Medulla oblongata (tissue), 1 donor: ENCODE data around the gene TCERG1.

Source experiments
- DNase-seq: peaks from one replicate; pipeline ENCODE4 v3.0.0-alpha.2; 2015; ENCODE audit errors: extremely low spot score

TCERG1 gene

DNA sequence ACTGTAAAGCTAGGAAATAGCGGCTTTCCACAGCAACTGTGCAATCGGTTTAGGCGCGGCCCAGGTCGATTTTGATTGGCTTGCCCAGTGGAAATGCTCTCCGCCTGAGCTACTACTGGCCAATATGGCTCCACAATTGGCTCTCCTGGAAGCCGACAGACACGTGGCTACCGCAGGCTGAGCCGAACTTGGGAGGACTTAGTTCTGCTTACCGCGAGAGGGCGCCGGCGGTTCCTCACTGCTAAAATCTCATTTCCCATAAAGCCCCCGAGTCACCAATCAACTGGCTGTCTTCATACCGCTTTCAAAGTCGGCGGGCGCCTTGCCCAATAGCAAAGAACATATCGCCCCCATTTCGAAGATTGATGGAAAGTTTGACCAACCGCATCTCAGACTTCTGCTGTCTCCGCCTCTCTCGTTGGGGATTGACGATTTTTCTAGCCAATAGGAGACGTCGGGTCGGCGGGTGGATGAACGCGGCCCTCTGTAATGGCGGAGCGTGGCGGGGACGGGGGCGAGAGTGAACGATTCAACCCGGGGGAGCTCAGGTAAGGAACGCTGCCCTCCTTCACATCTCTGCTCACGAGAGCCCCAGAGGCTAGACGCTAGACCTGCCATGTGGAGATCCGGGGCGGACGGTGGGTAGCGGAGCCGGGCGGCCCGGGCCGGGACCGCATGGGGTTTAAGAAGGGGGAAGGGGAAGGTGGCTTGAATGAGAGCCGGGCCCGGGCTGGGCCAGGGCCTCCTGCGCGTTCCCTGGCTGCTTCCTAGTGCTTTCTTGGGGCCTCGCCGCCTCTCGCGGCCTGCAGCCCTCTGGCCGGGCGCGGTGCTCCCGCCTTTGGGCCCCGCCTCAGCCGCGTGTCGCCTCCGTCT, at the start of gene TCERG1:
Gene TCERG1 (plus strand): TSS at position 473 of the 873 bp plus-strand sequence. CDS start 17 bp downstream, at position 490.
- DNase-seq, result peak; percentile 100

GRCh38 chr5:146398826-146399225, 48.3 kb upstream of the TCERG1 start:
- DNase-seq, result no peak

DNA sequence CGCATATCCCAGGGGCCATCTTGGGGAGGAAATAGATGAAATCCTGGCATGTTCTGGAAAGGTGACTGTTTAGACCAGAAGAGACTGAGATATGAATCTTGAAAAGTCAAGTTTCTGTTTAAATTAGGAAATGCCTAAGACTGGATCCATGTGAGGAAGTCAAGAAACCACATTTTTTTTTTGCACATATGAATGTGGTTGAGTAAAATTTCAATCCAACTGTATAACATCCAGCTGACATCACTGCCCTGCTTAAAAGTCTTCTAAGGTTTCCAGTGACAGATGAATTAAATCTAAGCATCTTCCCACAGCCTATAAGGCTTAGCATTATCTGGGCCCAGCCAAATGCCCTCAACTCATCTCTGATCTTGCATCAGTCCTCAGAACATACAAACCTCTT, 47.7 kb upstream of the TCERG1 start:
- DNase-seq, result no peak

DNA sequence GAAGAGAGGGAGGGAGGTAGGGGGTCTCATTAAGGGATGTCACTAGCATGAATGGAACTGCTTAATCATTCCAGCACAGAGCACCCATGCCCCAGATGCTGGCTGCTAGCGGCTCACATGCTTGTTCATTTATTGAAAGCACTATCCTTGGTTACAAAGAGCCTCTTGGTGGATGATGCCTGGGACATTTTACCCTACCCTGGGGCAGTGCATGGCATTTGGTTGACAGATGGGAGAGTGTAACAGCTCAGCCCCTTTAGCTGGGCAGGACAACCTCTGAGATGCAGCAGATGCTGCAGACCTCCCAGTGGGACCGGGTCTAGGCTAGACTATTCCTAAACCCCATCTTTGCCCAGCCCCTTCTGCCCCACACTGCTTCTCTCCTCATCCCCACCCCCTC, 46.9 kb upstream of the TCERG1 start:
- DNase-seq, result no peak

DNA sequence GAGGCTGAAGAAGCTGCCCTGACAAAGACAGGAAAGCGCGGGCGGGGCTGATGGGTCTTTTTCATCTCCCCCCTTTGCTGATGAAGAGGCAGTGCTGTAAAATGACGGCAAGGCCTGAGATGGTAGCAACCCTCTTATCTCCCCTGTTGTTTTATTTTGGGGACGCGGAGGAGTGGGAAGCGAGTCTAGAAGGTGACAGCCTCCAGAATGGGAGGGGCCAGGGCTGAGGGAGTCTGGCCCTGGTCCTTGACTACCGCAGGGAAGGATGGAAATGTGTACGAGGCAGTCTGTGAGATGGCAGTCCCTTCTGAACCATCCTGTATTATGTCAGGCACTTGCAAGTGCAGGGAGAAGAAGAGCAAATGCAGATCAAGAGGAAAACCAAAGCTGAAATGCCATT, 46.1 kb upstream of the TCERG1 start:
- DNase-seq, result no peak

DNA sequence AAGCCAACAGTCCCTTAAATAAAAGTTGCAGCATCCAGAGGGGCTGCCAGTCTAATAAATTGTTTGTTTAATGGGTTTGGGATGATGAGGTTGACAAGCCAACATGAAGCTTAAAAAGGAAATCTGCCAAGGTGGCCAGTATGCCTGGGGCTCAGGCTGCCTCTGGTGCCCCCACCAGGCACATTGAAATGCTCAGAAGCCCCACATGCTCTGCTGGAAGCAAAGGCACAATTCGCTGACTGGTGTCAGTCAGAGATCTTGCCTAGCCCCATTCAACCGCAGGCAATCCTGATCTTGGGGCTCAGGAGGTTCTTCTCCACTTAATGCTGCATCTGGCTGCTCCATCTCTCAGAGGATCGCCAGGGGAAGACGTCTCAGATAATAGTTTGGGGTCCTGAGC, 44.2 kb upstream of the TCERG1 start:
- no peak for DNase-seq

DNA sequence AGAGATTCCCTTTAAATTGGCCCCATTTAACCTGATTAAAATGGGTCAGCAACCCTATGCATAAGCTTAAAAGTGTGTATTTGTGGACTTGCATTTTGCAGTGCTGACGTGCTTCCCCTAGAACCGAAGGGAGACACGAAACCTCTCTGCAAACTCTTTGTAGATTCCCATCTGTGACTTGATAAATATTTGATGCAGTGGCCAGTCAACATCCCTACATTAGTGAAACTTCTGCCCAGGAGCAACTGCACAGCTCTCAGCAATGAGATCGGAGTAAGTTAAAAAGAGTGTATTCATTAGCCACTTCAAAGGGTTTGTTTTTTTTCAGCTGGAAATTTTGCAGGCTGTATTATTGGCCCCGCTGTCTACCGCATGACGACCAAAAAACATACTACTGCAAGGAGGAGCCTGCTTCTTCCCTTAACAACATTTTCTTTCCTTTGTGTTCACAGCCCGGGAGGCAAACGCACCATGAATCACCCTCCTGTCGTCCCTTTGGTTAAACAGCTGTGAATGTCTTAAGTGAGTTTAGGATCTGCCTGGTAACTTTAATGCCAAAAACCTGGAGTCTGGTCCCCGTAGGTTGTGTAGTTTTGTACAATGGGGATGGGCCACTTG, 38.0 kb upstream of the TCERG1 start:
- DNase-seq, result no peak

- DNase-seq, result no peak
These were observed 36.9 kb upstream of the TCERG1 start for GRCh38 chr5:146410272-146410671.

DNA sequence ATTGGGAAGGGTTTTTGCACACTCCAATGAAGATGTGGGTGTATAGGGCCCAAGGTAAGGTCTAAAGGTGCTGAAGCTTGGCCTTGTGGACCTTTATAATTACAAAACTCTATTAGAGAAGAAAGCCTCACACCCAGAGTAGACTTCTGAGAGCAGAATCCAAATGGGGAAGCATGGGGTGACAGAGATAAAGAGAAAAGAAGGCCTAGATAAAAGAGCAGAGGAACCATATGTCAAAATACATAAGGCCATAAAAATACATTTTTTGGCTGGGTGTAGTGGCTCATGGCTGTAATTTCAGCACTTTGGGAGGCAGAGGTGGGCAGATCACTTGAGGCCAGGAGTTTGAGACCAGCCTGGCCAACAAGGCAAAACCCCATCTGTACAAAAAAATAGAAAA, 27.4 kb upstream of the TCERG1 start:
- no peak for DNase-seq

- no peak for DNase-seq
These were observed 22.1 kb upstream of the TCERG1 start for GRCh38 chr5:146425023-146425422.

DNA sequence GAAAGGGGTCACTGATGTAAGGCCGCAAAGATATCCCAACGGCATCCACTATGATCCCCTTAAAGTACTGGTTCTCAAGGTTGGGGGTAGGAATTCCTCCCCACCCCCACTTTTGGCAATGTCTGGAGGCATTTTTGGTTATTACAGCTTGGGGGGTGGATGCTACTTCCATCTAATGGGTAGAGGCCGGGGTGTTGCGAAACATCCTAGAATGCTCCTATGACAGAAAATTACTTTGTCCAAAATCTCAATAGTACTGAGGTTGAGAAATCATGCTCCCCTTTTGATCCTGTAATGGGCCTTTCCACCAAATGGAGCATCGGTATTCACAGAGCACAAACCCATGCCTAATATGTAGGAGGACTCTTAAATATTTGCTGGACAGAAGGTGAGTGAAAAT, 20.8 kb upstream of the TCERG1 start:
- no peak for DNase-seq

DNA sequence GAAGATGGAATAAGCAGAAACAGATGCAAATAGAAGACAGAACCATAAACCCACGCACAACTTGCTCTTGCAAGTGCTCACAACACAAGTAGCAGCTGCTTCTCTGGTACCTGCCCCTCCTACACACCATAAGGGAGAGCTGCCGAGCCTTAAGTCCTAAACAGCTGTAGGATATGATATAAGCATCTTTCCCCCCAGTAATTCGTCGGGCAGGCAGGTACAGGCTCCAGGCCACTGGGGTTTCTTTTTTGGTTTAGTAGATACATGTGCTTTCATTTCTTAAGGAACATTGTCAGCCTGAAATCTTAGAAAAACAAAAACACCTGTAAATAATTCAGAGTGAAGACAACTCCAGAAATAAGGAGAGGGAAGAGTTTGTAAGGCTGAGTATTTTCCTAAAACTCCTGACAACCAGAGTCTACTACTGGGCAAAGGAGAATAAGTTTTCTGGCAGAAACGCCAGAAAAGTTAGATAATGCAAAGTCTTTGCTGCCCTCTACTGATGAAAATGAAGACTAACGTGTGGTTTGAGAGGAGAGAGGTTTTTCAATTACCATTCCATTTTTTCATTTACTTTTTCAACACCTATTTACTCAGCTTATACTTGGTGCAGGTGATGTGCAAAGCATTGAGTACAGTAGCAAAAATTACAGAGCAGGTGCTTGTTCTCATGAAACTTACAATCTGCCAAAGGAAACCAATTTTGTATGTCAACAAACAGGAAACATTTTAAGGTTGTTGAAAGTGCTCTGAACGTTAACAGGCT, 20.1 kb upstream of the TCERG1 start:
- DNase-seq, result peak; percentile 58

- no peak for DNase-seq
These were observed 19.5 kb upstream of the TCERG1 start for GRCh38 chr5:146427619-146427997.

- DNase-seq, result no peak
These were observed 18.5 kb upstream of the TCERG1 start for GRCh38 chr5:146428658-146429057.

GRCh38 chr5:146440353-146440752, 6.8 kb upstream of the TCERG1 start:
- DNase-seq, result no peak

GRCh38 chr5:146440870-146441495, 6.2 kb upstream of the TCERG1 start:
- no peak for DNase-seq

DNA sequence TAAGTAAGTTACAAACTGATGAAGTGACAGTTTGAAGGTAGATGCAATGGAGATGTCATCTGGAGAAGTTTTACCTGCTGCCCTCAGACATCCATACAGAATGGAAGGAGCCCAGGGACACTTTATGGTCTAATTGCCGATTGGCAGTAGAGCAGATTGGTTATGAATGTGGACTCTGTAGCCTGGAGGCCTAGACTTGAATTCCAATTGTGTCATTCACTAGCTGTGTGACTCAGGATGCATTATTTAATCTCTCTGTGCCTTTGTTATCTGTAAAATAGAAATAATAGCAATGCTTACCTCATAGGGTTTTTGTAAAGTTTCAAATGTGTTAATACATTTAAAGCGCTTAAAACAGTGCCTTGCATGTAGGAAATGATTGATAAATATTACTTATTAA, 5.2 kb upstream of the TCERG1 start:
- no peak for DNase-seq

GRCh38 chr5:146447734-146448380, 724 bp downstream of the TCERG1 start:
- DNase-seq, result no peak

DNA sequence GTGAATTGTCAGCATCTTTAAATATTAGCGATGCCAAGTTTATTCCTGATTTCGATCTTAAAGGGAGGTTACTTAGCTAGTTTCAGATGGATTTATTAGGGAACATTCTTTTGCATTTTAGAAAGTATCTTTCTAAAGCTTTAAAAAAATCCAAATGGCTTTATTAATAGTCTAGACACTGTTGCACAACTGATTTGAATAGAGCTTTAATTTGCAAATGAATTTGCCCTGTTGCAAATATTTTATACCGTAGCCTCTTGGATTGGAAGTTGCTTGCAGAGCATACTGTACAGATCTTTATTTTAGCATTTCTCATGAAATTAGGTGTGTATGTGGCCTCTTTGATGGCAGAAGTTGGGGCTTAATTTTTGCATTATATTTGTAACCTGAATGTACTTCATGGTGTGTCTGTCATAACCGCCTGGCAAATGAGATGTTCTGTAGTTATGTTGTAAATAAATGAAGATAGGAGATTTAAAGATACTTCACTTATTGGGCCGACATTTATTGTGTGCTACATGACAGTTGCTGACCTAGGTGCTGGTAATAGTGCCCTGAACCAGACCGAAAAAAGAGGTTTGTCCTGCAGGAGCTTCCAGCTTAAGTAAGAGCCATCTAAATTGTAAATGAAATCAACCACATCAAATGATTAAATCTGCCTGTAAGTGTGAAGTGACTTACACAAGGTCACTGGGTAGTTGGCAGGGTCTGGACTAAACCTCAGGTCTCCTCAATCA, 1.8 kb downstream of the TCERG1 start:
- DNase-seq, result no peak

DNA sequence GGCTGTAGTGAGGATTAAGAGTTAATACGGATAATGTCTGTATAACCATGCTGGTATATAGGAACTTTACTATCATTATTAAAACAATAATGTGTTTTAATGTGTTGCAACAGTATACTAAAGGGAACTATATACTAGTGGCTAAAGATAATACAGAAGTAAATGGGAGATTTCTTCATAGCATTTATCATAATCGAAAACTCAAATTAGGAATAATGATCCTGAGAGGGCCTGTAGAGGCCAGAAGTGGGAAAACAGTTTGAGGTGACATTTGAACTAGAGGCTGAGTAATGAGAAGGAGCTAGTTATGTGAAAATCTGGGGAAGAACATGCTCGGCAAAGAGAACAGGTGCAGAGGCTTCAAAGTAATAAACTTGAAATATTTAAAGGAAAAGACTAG, 2.9 kb downstream of the TCERG1 start:
- DNase-seq, result no peak

DNA sequence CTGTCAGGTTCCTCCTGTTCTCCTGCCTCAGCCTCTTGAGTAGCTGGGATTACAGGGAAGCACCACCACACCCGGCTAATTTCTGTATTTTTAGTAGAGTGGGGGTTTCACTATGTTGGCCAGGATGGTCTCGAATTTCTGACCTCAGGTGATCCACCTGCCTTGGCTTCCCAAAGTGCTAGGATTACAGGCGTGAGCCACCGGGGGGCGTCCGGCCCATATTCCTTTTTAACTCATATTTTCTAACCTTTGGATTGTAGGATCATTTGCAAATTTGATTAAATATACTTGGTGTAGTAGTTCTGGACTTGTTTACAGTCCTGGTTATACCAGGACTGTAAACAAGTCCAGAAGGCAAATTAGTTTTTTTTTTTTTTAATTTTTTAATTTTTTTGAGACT, 4.3 kb downstream of the TCERG1 start:
- DNase-seq, result no peak
